GM18505 (cell line): ENCODE measurements around the gene DBI.

Experiments used
- ATAC-seq: cut with Tn5 transposase; IDR thresholded peaks from one replicate; pipeline ENCODE4 v1.9.1; 2021; ENCODE audit not compliant: unreplicated experiment
- POLR2A ChIP-seq: IDR thresholded peaks from 4 replicates; pipeline ENCODE4 v1.6.1; 2011; ENCODE audit warnings: borderline replicate concordance; ENCODE audit not compliant: insufficient read depth, insufficient read length; ENCODE audit errors: extremely low read depth

Gene DBI

GRCh38 chr2:119366649-119367471, at the start of gene DBI, which contains the start of gene C2orf76:
Gene DBI, plus strand, starts transcription at chr2:119366977. Its CDS starts 75 bp downstream, at chr2:119367052.
Gene C2orf76, minus strand, starts transcription at chr2:119366834. Its CDS starts 26,875 bp downstream, at chr2:119339959.
- peak; percentile 96 for ATAC-seq
- peak; percentile 94 for TF ChIP-seq POLR2A

GRCh38 chr2:119317554-119317953, 49.2 kb upstream of the DBI start:
- no peak for ATAC-seq
- TF ChIP-seq POLR2A: no peak

DNA sequence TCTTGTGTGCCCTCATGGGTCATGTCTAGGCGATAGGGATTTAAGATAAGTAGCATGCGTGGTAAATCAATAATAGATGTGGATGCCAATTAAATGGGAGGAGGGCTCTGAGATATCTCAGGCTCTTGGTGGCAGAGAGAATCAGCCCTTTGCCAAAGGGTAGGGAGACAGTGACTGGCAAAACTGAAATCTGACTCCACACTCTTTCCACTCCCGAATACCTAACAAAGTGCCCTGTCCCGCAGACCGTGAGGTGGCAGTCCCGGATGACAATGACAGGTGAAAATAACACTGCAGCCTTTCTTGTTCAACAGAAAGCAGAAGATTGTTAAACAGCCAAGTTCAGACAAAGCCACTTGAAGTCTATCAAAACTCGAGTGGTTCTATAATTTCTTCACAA, 47.2 kb upstream of the DBI start:
- TF ChIP-seq POLR2A: no peak
- ATAC-seq: no peak

DNA sequence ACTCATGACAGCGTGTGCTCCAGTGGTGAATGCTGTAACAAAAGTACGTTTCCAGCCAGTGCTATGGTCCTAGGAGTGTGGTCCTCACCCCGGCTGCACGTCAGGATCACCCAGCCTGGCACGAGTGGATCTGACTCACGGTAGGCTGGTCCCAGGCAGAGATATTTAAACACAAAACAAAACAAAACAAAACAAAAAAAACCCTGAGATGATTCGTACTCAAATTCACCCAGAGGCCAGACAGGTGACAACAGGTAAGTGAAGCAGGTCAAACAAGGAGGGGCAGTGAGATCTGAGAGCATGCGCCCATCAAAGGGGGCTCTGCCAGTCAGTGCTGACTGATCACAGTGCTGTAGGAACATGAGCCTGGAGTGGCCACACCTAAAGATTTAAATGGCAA, 43.3 kb upstream of the DBI start:
- no peak for ATAC-seq
- no peak for TF ChIP-seq POLR2A

DNA sequence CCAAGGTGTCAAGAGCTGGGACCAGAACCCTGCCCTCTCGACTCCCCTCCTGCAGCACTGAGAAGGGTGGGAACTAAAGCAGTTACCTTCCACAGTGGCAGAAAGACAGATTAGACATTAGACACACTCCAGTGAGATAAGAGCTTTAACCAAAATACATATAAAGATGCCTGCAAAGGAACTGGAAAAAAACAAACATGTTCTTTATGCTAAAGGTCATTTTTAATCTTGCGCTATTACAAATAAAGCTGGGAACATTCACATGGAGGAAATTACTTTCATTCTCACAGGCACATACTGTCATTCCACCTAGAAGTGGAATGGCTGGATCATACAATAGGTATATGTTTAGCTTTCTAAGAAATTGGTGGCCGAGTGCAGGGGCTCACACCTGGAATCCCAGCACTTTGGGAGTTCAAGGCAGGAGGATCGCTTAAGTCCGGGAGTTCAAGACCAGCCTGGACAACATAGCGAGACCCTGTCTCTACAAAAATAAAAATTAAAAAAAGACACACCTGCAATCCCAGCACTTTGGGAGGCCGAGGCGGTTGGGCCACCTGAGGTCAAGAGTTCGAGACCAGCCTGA, 42.0 kb upstream of the DBI start:
- TF ChIP-seq POLR2A: no peak
- no peak for ATAC-seq

GRCh38 chr2:119326938-119327337, 39.8 kb upstream of the DBI start:
- ATAC-seq: no peak
- TF ChIP-seq POLR2A: no peak

- no peak for ATAC-seq
- no peak for TF ChIP-seq POLR2A
These were observed 39.3 kb upstream of the DBI start for GRCh38 chr2:119327431-119327830.

- TF ChIP-seq POLR2A: no peak
- ATAC-seq: no peak
These were observed 33.8 kb upstream of the DBI start for GRCh38 chr2:119332953-119333352.

GRCh38 chr2:119333360-119333759, 33.4 kb upstream of the DBI start:
- ATAC-seq: no peak
- TF ChIP-seq POLR2A: no peak

DNA sequence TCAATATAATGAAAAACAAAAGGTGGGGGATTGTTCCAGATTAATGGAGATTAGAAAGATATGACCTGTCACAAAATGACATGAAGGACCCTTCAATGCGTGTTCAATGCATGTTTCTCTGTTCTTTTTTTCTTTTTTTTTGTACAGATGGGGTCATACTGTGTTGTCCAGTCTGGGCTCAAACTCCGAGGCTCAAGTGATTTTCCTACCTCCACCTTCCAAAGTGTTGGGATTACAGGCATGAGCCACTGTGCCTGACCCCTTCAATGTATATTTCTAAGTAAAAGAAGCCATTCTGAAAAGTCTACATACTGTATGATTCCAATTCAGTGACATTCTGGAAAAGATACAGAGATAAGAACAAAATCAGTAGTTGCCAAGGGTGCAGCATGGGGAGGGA, 32.9 kb upstream of the DBI start:
- ATAC-seq: no peak
- TF ChIP-seq POLR2A: no peak

GRCh38 chr2:119337749-119338148, 29.0 kb upstream of the DBI start:
- no peak for TF ChIP-seq POLR2A
- no peak for ATAC-seq

DNA sequence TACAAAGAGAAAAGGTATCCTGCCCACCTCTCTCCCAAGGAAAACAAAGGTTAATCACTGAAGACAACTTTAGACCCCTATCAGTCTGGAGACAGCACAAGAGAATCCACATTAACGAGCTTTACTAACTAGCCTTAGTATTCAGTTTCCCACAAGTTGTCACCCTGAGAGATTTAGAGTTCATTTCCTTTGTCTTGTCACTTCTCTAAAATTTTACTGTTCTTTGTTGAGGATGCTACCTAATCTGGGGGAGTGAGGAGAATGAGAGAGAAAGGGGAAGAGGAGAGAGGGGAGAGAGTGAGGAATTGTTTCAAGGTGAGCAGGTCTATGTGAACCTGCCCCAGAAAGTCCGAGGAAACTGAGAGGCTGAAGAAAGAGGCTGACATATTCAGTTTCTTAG, 28.5 kb upstream of the DBI start:
- no peak for TF ChIP-seq POLR2A
- ATAC-seq: no peak

DNA sequence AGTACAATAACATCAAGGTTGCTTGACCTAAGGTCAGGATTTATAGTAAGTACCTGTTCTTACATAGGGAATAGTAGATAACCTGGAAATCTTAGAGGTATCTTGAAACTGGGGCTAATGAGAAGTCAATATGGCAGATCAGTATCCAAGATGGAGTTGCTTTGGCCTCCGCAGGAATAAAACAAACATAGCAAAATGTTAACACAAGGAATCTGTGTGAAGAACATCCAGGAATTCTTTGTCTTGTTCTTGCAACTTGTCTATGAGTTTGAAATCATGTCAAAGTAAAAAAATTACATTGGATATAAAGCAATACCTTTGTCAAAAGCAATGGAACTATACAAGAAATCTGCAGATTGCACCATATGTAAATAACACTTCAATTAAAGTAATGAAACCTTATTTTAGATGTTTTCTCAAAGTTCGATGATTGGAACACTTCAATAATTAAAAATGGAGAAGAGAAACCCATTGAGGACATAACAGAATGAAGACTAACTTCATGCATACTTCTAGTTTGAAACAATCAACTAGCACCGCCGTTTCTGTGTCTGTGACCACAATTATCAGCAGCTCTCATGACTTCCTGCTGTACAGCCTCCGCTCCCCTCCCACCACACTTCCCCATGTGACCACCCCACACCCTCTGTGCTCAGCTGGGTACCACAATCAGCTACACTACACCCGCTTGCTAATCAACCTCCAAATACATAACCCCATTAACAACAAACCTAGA, 27.8 kb upstream of the DBI start:
- TF ChIP-seq POLR2A: peak; percentile 29
- ATAC-seq: peak; percentile 100

- TF ChIP-seq POLR2A: no peak
- no peak for ATAC-seq
These were observed 27.2 kb upstream of the DBI start for GRCh38 chr2:119339562-119339923.

DNA sequence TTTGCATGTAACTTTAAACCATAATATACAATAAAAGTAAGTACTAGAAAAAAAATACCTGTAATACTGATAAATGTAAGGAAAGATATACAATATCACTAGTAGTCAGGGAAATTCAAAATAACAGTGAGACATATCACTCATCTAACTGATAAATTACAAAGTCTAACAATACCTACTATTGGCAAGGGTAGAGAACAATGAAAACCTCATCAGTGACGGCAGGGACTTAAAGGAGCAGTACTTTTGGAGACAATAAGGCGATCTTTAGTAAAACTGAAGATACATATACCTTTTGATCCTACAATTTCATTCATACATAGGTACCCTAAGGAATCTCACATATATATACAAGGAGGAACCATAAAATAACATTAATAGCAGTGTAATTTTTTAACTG, 25.1 kb upstream of the DBI start:
- no peak for ATAC-seq
- no peak for TF ChIP-seq POLR2A

GRCh38 chr2:119349289-119349688, 17.5 kb upstream of the DBI start:
- no peak for ATAC-seq

More at GRCh38 chr2:119349289-119349688, 17.5 kb upstream of the DBI start:
- TF ChIP-seq POLR2A: no peak
